GM23338 (cell line): Measurements from ENCODE around the gene RBM34.

Experiments used
- CREB1 ChIP-seq: fragments of 250-450 bp; sonication (Bioruptor Pico); IDR thresholded peaks from 2 replicates; pipeline ENCODE4 v1.5.0; 2020; ENCODE audit warnings: low read depth, mild to moderate bottlenecking, moderate library complexity
- EZH2 ChIP-seq: fragments of 200-600 bp; sonication (generic); IDR thresholded peaks from one replicate; pipeline ENCODE4 v1.8.0; 2017; ENCODE audit warnings: antibody characterized with exemption, mild to moderate bottlenecking, low read depth; ENCODE audit not compliant: unreplicated experiment
- EZH2phosphoT487 ChIP-seq: fragments of 200-600 bp; sonication (generic); IDR thresholded peaks from one replicate; pipeline ENCODE4 v1.8.1; 2018; ENCODE audit warnings: antibody characterized with exemption; ENCODE audit not compliant: unreplicated experiment
- JUNB ChIP-seq: IDR thresholded peaks from one replicate; pipeline ENCODE4 v1.6.1; 2016; ENCODE audit warnings: antibody characterized with exemption; ENCODE audit not compliant: unreplicated experiment
- NANOG ChIP-seq: IDR thresholded peaks from 2 replicates; pipeline ENCODE4 v1.6.1; 2016; ENCODE audit warnings: antibody characterized with exemption, borderline replicate concordance
- POLR2AphosphoS5 ChIP-seq: IDR thresholded peaks from 2 replicates; pipeline ENCODE4 v1.6.1; 2016; ENCODE audit warnings: antibody characterized with exemption, low read depth
- STAT1 ChIP-seq: IDR thresholded peaks from one replicate; pipeline ENCODE4 v1.6.1; 2016; ENCODE audit warnings: antibody characterized with exemption; ENCODE audit not compliant: unreplicated experiment
- ZNF331 ChIP-seq: fragments of 250-450 bp; sonication (Bioruptor Pico); IDR thresholded peaks from 2 replicates; pipeline ENCODE4 v1.5.0; 2020; ENCODE audit warnings: low read depth, mild to moderate bottlenecking, moderate library complexity
- ZNF462 ChIP-seq: fragments of 250-450 bp; sonication (Bioruptor Pico); IDR thresholded peaks from 2 replicates; pipeline ENCODE4 v1.5.0; 2020; ENCODE audit warnings: mild to moderate bottlenecking, moderate library complexity
- TF ChIP-seq, protein P1 (sequence below), 2 experiments: fragments of 200-600 bp in 1 of 2; sonication (generic) in 1 of 2; conservative IDR thresholded peaks; 2 replicates each; pipeline versions ENCODE4 v1.5.1 to v1.6.1; 2016 to 2017; ENCODE audit warnings: antibody characterized with exemption in 2 of 2, low read depth in 2 of 2, mild to moderate bottlenecking in 2 of 2, moderate library complexity in 1 of 2
- TF ChIP-seq, protein P2 (sequence below): IDR thresholded peaks from one replicate; pipeline ENCODE4 v1.6.1; 2018; ENCODE audit warnings: antibody characterized with exemption; ENCODE audit not compliant: unreplicated experiment

- TF ChIP-seq EZH2 (no peak), POLR2AphosphoS5 (no peak), JUNB (no peak), EZH2phosphoT487 (no peak), CREB1 (CRISPR knock-in tag) (no peak), NANOG (no peak), STAT1 (no peak), ZNF331 (CRISPR knock-in tag) (no peak), ZNF462 (no peak)
- TF ChIP-seq, protein P1, sequence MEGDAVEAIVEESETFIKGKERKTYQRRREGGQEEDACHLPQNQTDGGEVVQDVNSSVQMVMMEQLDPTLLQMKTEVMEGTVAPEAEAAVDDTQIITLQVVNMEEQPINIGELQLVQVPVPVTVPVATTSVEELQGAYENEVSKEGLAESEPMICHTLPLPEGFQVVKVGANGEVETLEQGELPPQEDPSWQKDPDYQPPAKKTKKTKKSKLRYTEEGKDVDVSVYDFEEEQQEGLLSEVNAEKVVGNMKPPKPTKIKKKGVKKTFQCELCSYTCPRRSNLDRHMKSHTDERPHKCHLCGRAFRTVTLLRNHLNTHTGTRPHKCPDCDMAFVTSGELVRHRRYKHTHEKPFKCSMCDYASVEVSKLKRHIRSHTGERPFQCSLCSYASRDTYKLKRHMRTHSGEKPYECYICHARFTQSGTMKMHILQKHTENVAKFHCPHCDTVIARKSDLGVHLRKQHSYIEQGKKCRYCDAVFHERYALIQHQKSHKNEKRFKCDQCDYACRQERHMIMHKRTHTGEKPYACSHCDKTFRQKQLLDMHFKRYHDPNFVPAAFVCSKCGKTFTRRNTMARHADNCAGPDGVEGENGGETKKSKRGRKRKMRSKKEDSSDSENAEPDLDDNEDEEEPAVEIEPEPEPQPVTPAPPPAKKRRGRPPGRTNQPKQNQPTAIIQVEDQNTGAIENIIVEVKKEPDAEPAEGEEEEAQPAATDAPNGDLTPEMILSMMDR (conservative IDR thresholded peaks at IDR 0.05; ENCODE audit: low read depth in 2 of 2): no peak
- TF ChIP-seq, protein P2, sequence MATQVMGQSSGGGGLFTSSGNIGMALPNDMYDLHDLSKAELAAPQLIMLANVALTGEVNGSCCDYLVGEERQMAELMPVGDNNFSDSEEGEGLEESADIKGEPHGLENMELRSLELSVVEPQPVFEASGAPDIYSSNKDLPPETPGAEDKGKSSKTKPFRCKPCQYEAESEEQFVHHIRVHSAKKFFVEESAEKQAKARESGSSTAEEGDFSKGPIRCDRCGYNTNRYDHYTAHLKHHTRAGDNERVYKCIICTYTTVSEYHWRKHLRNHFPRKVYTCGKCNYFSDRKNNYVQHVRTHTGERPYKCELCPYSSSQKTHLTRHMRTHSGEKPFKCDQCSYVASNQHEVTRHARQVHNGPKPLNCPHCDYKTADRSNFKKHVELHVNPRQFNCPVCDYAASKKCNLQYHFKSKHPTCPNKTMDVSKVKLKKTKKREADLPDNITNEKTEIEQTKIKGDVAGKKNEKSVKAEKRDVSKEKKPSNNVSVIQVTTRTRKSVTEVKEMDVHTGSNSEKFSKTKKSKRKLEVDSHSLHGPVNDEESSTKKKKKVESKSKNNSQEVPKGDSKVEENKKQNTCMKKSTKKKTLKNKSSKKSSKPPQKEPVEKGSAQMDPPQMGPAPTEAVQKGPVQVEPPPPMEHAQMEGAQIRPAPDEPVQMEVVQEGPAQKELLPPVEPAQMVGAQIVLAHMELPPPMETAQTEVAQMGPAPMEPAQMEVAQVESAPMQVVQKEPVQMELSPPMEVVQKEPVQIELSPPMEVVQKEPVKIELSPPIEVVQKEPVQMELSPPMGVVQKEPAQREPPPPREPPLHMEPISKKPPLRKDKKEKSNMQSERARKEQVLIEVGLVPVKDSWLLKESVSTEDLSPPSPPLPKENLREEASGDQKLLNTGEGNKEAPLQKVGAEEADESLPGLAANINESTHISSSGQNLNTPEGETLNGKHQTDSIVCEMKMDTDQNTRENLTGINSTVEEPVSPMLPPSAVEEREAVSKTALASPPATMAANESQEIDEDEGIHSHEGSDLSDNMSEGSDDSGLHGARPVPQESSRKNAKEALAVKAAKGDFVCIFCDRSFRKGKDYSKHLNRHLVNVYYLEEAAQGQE: no peak
Observed at GRCh38 chr1:235158680-235159079, 2.4 kb downstream of the RBM34 start.
